ENCODE data around the gene CADM2.

Gene CADM2

GRCh38 chr3:85821130-85821756 lies 862.5 kb downstream of the CADM2 start:
- TF ChIP-seq CTCF (conservative IDR thresholded peaks at IDR 0.05; ENCODE audit: low read depth, low read length) = peak; percentile 53; the same call in 1 of the 2 replicates
- H4K20me1 ChIP-seq (ENCODE audit: insufficient read depth) = no peaks in the 10 kb centered on the region
- no peak overlapping the region for H3K9ac ChIP-seq
- no peaks in the 10 kb centered on the region for H3K36me3 ChIP-seq (ENCODE audit: insufficient read depth)
- H2AFZ ChIP-seq (ENCODE audit: low read depth) = no peak overlapping the region
- no peaks in the 10 kb centered on the region for H3K27me3 ChIP-seq (ENCODE audit: insufficient read depth, low read depth)
- no peak overlapping the region for H3K4me3 ChIP-seq (IDR thresholded peaks at IDR 0.05; ENCODE audit: insufficient read depth, low read depth, low read length)
- no peak overlapping the region for H3K4me2 ChIP-seq
- H3K79me2 ChIP-seq (ENCODE audit: insufficient read depth, low read depth) = no peaks in the 10 kb centered on the region
- H3K4me1 ChIP-seq (ENCODE audit: low read depth, poor library complexity, severe bottlenecking) = peaks cover 5% of the 10 kb centered on the region
- H3K27ac ChIP-seq = no peak overlapping the region

- Histone ChIP-seq H3K79me2 (ENCODE audit: insufficient read depth, low read depth) (no peaks in the 10 kb centered on the region), H2AFZ (ENCODE audit: low read depth) (no peak overlapping the region), H3K4me1 (ENCODE audit: low read depth, poor library complexity, severe bottlenecking) (no peaks in the 10 kb centered on the region), H3K4me3 (IDR thresholded peaks at IDR 0.05; ENCODE audit: insufficient read depth, low read depth, low read length) (no peak overlapping the region), H3K27me3 (ENCODE audit: insufficient read depth, low read depth) (no peaks in the 10 kb centered on the region), H3K4me2 (no peak overlapping the region), H4K20me1 (ENCODE audit: insufficient read depth) (no peaks in the 10 kb centered on the region), H3K27ac (no peak overlapping the region), H3K36me3 (ENCODE audit: insufficient read depth) (no peaks in the 10 kb centered on the region), H3K9ac (no peak overlapping the region)
- TF ChIP-seq CTCF (conservative IDR thresholded peaks at IDR 0.05; ENCODE audit: low read depth, low read length) = no peak
These were observed 877.2 kb downstream of the CADM2 start for GRCh38 chr3:85835857-85836440.

GRCh38 chr3:85837402-85837801 lies 878.6 kb downstream of the CADM2 start:
- H3K4me1 ChIP-seq (ENCODE audit: low read depth, poor library complexity, severe bottlenecking) = no peaks in the 10 kb centered on the region
- H3K36me3 ChIP-seq (ENCODE audit: insufficient read depth) = no peaks in the 10 kb centered on the region
- no peak overlapping the region for H3K27ac ChIP-seq
- H4K20me1 ChIP-seq (ENCODE audit: insufficient read depth) = no peaks in the 10 kb centered on the region
- H2AFZ ChIP-seq (ENCODE audit: low read depth) = no peak overlapping the region
- no peaks in the 10 kb centered on the region for H3K79me2 ChIP-seq (ENCODE audit: insufficient read depth, low read depth)
- no peak for TF ChIP-seq CTCF (conservative IDR thresholded peaks at IDR 0.05; ENCODE audit: low read depth, low read length)
- no peak overlapping the region for H3K4me3 ChIP-seq (IDR thresholded peaks at IDR 0.05; ENCODE audit: insufficient read depth, low read depth, low read length)
- no peak overlapping the region for H3K9ac ChIP-seq
- no peaks in the 10 kb centered on the region for H3K27me3 ChIP-seq (ENCODE audit: insufficient read depth, low read depth)
- H3K4me2 ChIP-seq = no peak overlapping the region

GRCh38 chr3:85838921-85839320 lies 880.1 kb downstream of the CADM2 start:
- no peaks in the 10 kb centered on the region for H3K79me2 ChIP-seq (ENCODE audit: insufficient read depth, low read depth)
- no peak overlapping the region for H3K4me3 ChIP-seq (IDR thresholded peaks at IDR 0.05; ENCODE audit: insufficient read depth, low read depth, low read length)
- H4K20me1 ChIP-seq (ENCODE audit: insufficient read depth) = no peaks in the 10 kb centered on the region
- H3K27me3 ChIP-seq (ENCODE audit: insufficient read depth, low read depth) = no peaks in the 10 kb centered on the region
- no peak for TF ChIP-seq CTCF (conservative IDR thresholded peaks at IDR 0.05; ENCODE audit: low read depth, low read length)
- H3K9ac ChIP-seq = no peak overlapping the region
- H3K4me1 ChIP-seq (ENCODE audit: low read depth, poor library complexity, severe bottlenecking) = no peaks in the 10 kb centered on the region
- H3K27ac ChIP-seq = no peak overlapping the region
- H3K4me2 ChIP-seq = no peak overlapping the region
- H2AFZ ChIP-seq (ENCODE audit: low read depth) = no peak overlapping the region
- no peaks in the 10 kb centered on the region for H3K36me3 ChIP-seq (ENCODE audit: insufficient read depth)

Data from KMS-11 (cell line).